Activated CD4-positive, CD25-positive, alpha-beta regulatory T cell treated with anti-CD3 and anti-CD28 coated beads, Interleukin-2, amount 50 U/mL, for 72 hours (primary cell): ENCODE results near the gene BRD4.
"Not testable (repeated sequence)": the region's sequence is repeated elsewhere in the genome, so short reads cannot be mapped to it uniquely, and the experiment has no call there.

Experiments used
- DNase-seq: peaks from one replicate; pipeline ENCODE4 v3.0.0; 2021

BRD4 gene

GRCh38 chr19:15332311-15332996 is at the start of gene BRD4:
BRD4 (minus strand) TSS chr19:15332539; CDS start chr19:15273099, 59,440 bp downstream.
- peak; percentile 87 for DNase-seq

- no peak for DNase-seq
These were observed 49.5 kb upstream of the BRD4 start for GRCh38 chr19:15381864-15382263.

- DNase-seq, result no peak
These were observed 49.1 kb upstream of the BRD4 start for GRCh38 chr19:15381429-15381828.

- no peak for DNase-seq
These were observed 47.8 kb upstream of the BRD4 start for GRCh38 chr19:15379999-15380647.

GRCh38 chr19:15379083-15379998 is 47.0 kb upstream of the BRD4 start, which contains the start of gene AKAP8:
AKAP8 (minus strand) TSS chr19:15379787; CDS start chr19:15379731, 56 bp downstream.
- DNase-seq, result peak; percentile 97

- DNase-seq, result peak; percentile 50
These were observed 46.3 kb upstream of the BRD4 start for GRCh38 chr19:15378534-15379082.

GRCh38 chr19:15374796-15375440 is 42.6 kb upstream of the BRD4 start:
- DNase-seq, result no peak

GRCh38 chr19:15374105-15374651 is 41.8 kb upstream of the BRD4 start:
- DNase-seq, result no peak

GRCh38 chr19:15373644-15374043 is 41.3 kb upstream of the BRD4 start:
- DNase-seq, result no peak

- DNase-seq, result no peak
These were observed 40.6 kb upstream of the BRD4 start for GRCh38 chr19:15372891-15373301.

- no peak for DNase-seq
These were observed 40.1 kb upstream of the BRD4 start for GRCh38 chr19:15372470-15372869.

GRCh38 chr19:15371786-15372380 is 39.5 kb upstream of the BRD4 start:
- DNase-seq, result no peak

- DNase-seq, result no peak
These were observed 38.8 kb upstream of the BRD4 start for GRCh38 chr19:15371119-15371518.

- DNase-seq, result no peak
These were observed 37.2 kb upstream of the BRD4 start for GRCh38 chr19:15369594-15369891.

- no peak for DNase-seq
These were observed 36.7 kb upstream of the BRD4 start for GRCh38 chr19:15368798-15369593.

- no peak for DNase-seq
These were observed 35.8 kb upstream of the BRD4 start for GRCh38 chr19:15368051-15368632.

- no peak for DNase-seq
These were observed 35.1 kb upstream of the BRD4 start for GRCh38 chr19:15367439-15367838.

- no peak for DNase-seq
These were observed 32.9 kb upstream of the BRD4 start for GRCh38 chr19:15365264-15365663.

- not testable (repeated sequence) for DNase-seq
These were observed 31.5 kb upstream of the BRD4 start for GRCh38 chr19:15363791-15364190.

- DNase-seq, result not testable (repeated sequence)
These were observed 30.7 kb upstream of the BRD4 start for GRCh38 chr19:15363048-15363447.

- DNase-seq, result not testable (repeated sequence)
These were observed 27.7 kb upstream of the BRD4 start for GRCh38 chr19:15360015-15360414.
